SU-DHL-6 (cell line): ENCODE measurements around the gene DLG1.

ENCODE experiments used
- H2AFZ ChIP-seq: fragments of 200-600 bp; sonication (generic); 2 replicates; pipeline ENCODE4 v1.6.1; 2014; ENCODE audit warnings: low read depth, mild to moderate bottlenecking, moderate library complexity, mixed read lengths, antibody characterized with exemption, low read length; ENCODE audit not compliant: severe bottlenecking
- H3F3A ChIP-seq: fragments of 200-600 bp; shearing (Covaris generic); 2 replicates; pipeline ENCODE4 v1.6.0; 2016; ENCODE audit warnings: antibody characterized with exemption, mild to moderate bottlenecking; ENCODE audit not compliant: insufficient read depth
- H3K27ac ChIP-seq: fragments of 200-600 bp; sonication (generic); 2 replicates; pipeline ENCODE4 v1.5.1; 2016; ENCODE audit warnings: low read depth, mild to moderate bottlenecking, low read length, moderate library complexity, mixed read lengths
- H3K27me3 ChIP-seq: fragments of 200-600 bp; sonication (generic), shearing (Covaris generic); 2 replicates; pipeline ENCODE4 v1.6.0; 2014; ENCODE audit warnings: mild to moderate bottlenecking, low read length
- H3K36me3 ChIP-seq: fragments of 200-600 bp; sonication (generic); 2 replicates; pipeline ENCODE4 v1.6.1; 2014; ENCODE audit warnings: mild to moderate bottlenecking, low read length, mixed read lengths
- H3K4me2 ChIP-seq: fragments of 300-600, 200-600 bp; shearing (Covaris generic), sonication (generic); 2 replicates; pipeline ENCODE4 v1.6.0; 2014; ENCODE audit warnings: low read length, low read depth, mild to moderate bottlenecking; ENCODE audit not compliant: poor library complexity, severe bottlenecking
- H3K4me3 ChIP-seq: fragments of 200-600 bp; sonication (generic); 2 replicates; pipeline ENCODE4 v1.5.1; 2014; ENCODE audit warnings: antibody characterized with exemption, low read length, mild to moderate bottlenecking, mixed read lengths; ENCODE audit not compliant: insufficient read depth, poor library complexity, severe bottlenecking
- H3K79me2 ChIP-seq: fragments of 200-600 bp; sonication (generic); 2 replicates; pipeline ENCODE4 v1.6.1; 2014; ENCODE audit warnings: mild to moderate bottlenecking, low read length, moderate library complexity; ENCODE audit not compliant: insufficient read depth
- H3K9ac ChIP-seq: fragments of 200-600 bp; sonication (generic); 2 replicates; pipeline ENCODE4 v1.7.0; 2014; ENCODE audit warnings: mild to moderate bottlenecking, low read length
- H3K9me2 ChIP-seq: fragments of 200-600 bp; sonication (generic); replicated peaks from 2 replicates; pipeline ENCODE4 v1.6.1; 2014; ENCODE audit warnings: low read length; ENCODE audit not compliant: insufficient read depth
- H3K9me3 ChIP-seq: fragments of 200-600 bp; sonication (generic); 2 replicates; pipeline ENCODE4 v1.6.1; 2014; ENCODE audit warnings: low read length, mixed read lengths; ENCODE audit not compliant: insufficient read depth
- H4K20me1 ChIP-seq: fragments of 200-600 bp; sonication (generic); 2 replicates; pipeline ENCODE4 v1.6.1; 2014; ENCODE audit warnings: low read depth, mild to moderate bottlenecking, antibody characterized with exemption, low read length, moderate library complexity, mixed read lengths
- EZH2phosphoT487 ChIP-seq: fragments of 200-600 bp; sonication (generic), shearing (Covaris generic); conservative IDR thresholded peaks from 2 replicates; pipeline ENCODE4 v1.6.1; 2018; ENCODE audit warnings: mild to moderate bottlenecking, antibody characterized with exemption, low read length, moderate library complexity, mixed read lengths
- TF ChIP-seq, protein P1 (sequence below): fragments of 200-600 bp; sonication (generic); IDR thresholded peaks from one replicate; pipeline ENCODE4 v1.5.1; 2017; ENCODE audit warnings: antibody characterized with exemption, mild to moderate bottlenecking, low read length, moderate library complexity; ENCODE audit not compliant: insufficient read depth, poor library complexity, severe bottlenecking

DLG1 gene

GRCh38 chr3:197236362-197236761 is 62.0 kb downstream of the DLG1 start:
- Histone ChIP-seq H3K4me3 (no peak overlapping the region), H3K4me2 (no peak overlapping the region), H3K27ac (no peak overlapping the region), H3F3A (no peaks in the 10 kb centered on the region; the same call in 1 of the 2 replicates), H3K79me2 (peaks cover 91% of the 10 kb centered on the region), H4K20me1 (no peaks in the 10 kb centered on the region), H3K9me3 (no peaks in the 10 kb centered on the region), H3K9me2 (no peaks in the 10 kb centered on the region), H2AFZ (no peak overlapping the region), H3K9ac (no peak overlapping the region), H3K36me3 (peaks cover 8% of the 10 kb centered on the region; the same call in 1 of the 2 replicates), H3K27me3 (no peaks in the 10 kb centered on the region)
- TF ChIP-seq, protein P1, sequence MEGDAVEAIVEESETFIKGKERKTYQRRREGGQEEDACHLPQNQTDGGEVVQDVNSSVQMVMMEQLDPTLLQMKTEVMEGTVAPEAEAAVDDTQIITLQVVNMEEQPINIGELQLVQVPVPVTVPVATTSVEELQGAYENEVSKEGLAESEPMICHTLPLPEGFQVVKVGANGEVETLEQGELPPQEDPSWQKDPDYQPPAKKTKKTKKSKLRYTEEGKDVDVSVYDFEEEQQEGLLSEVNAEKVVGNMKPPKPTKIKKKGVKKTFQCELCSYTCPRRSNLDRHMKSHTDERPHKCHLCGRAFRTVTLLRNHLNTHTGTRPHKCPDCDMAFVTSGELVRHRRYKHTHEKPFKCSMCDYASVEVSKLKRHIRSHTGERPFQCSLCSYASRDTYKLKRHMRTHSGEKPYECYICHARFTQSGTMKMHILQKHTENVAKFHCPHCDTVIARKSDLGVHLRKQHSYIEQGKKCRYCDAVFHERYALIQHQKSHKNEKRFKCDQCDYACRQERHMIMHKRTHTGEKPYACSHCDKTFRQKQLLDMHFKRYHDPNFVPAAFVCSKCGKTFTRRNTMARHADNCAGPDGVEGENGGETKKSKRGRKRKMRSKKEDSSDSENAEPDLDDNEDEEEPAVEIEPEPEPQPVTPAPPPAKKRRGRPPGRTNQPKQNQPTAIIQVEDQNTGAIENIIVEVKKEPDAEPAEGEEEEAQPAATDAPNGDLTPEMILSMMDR = no peak
- no peak for TF ChIP-seq EZH2phosphoT487

GRCh38 chr3:197234947-197235914 is 63.2 kb downstream of the DLG1 start:
- Histone ChIP-seq H3K9me3 (no peaks in the 10 kb centered on the region), H3K36me3 (peaks cover 8% of the 10 kb centered on the region; the same call in 1 of the 2 replicates), H3K79me2 (peaks cover 91% of the 10 kb centered on the region), H3K4me2 (no peak overlapping the region), H3K27me3 (no peaks in the 10 kb centered on the region), H3K27ac (no peak overlapping the region), H4K20me1 (no peaks in the 10 kb centered on the region), H3K9me2 (no peaks in the 10 kb centered on the region), H2AFZ (no peak overlapping the region), H3K4me3 (no peak overlapping the region), H3F3A (no peaks in the 10 kb centered on the region; the same call in 1 of the 2 replicates), H3K9ac (no peak overlapping the region)
- no peak for TF ChIP-seq EZH2phosphoT487
- TF ChIP-seq, protein P1 = no peak

- Histone ChIP-seq H2AFZ (no peak overlapping the region), H3K36me3 (peaks cover 8% of the 10 kb centered on the region; the same call in 1 of the 2 replicates), H3K9me2 (no peaks in the 10 kb centered on the region), H3K4me2 (no peak overlapping the region), H3K27ac (no peak overlapping the region), H3K9ac (no peak overlapping the region), H3F3A (peaks cover 5% of the 10 kb centered on the region; the same call in 1 of the 2 replicates), H3K27me3 (no peaks in the 10 kb centered on the region), H4K20me1 (no peaks in the 10 kb centered on the region), H3K4me3 (no peak overlapping the region), H3K9me3 (no peaks in the 10 kb centered on the region), H3K79me2 (peaks cover 82% of the 10 kb centered on the region)
- TF ChIP-seq EZH2phosphoT487 = no peak
- TF ChIP-seq, protein P1 = no peak
Observed at GRCh38 chr3:197231321-197231720, 67.1 kb downstream of the DLG1 start.
